ENCODE measurements around the gene WDFY3. TPM values are rescaled to one million over a fixed set of nuclear protein-coding genes. Genes with fewer than 3 reads are reported as not detected.

Gene WDFY3
- total and polyA plus RNA-seq, 2 donors (not counting 1 experiment from before 2014, with no cell fraction given): 0.05 to 0.36 TPM

DNA sequence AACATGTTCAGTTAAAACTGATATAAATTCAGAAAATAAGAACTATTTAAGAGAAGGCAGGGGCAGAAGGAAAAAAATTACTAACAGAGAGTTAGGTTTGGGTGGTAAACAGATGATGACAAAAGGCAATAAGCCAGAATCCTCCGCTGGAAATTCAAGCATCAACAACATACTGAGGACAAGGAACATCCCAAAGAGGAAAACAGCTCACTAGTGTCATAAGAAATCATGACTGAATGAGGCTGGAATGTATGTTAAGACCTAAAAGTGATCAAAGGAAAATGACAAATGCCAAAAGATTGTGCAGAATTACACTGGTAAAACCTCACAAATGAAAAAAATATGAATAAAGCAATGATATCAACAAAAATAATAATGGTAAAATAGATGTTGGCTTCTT is 88.4 kb downstream of the WDFY3 start:
- H3K27me3 Mint-ChIP-seq: no peaks in the 10 kb centered on the region
- DNase-seq: no peak
- Histone ChIP-seq H3K4me1 (ENCODE audit: control insufficient read depth in 2 of 2, insufficient read depth in 2 of 2, low read length in 2 of 2) (no peaks in the 10 kb centered on the region), H4K20me1 (ENCODE audit: control insufficient read depth, insufficient read depth, low read length, poor library complexity, severe bottlenecking) (no peaks in the 10 kb centered on the region), H3K4me3 (ENCODE audit: control extremely low read depth in 1 of 5, extremely low read depth in 1 of 5, insufficient read depth in 1 of 5, low read depth in 2 of 5, low read length in 4 of 5) (no peak overlapping the region), H3K79me2 (ENCODE audit: control insufficient read depth, insufficient read depth, low read length) (no peaks in the 10 kb centered on the region), H3K9me3 (ENCODE audit: control extremely low read depth in 1 of 3, control insufficient read depth in 2 of 3, insufficient read depth in 1 of 3, low read length in 2 of 3) (no peaks in the 10 kb centered on the region), H3K27ac (ENCODE audit: low read length in 2 of 2) (no peak overlapping the region), H3K27me3 (replicated peaks in 1 of 4; ENCODE audit: control extremely low read depth in 1 of 4, control insufficient read depth in 3 of 4, insufficient read depth in 4 of 4, low read length in 3 of 4) (no peaks in the 10 kb centered on the region), H3K4me2 (replicated peaks; ENCODE audit: low read depth, low read length, poor library complexity, severe bottlenecking) (no peak overlapping the region), H3K9ac (ENCODE audit: low read length) (no peak overlapping the region), H2AFZ (ENCODE audit: insufficient read depth, low read depth, low read length, poor library complexity, severe bottlenecking) (no peak overlapping the region), H3K36me3 (replicated peaks in 1 of 2; ENCODE audit: control extremely low read depth in 1 of 2, control insufficient read depth in 1 of 2, extremely low read depth in 1 of 2, insufficient read depth in 2 of 2, low read length in 1 of 2) (no peaks in the 10 kb centered on the region)
- H3K9me3 Mint-ChIP-seq (ENCODE audit: insufficient read depth): no peaks in the 10 kb centered on the region
- CTCF ChIA-PET: no interaction called here
- TF ChIP-seq CTCF (IDR thresholded peaks at IDR 0.05) (no peak), EZH2 (IDR thresholded peaks at IDR 0.05; ENCODE audit: borderline replicate concordance, insufficient read depth, low read depth, low read length, poor library complexity, severe bottlenecking) (no peak)
- intact Hi-C loops (cut with micrococcal nuclease): no loop called here
- no peaks in the 10 kb centered on the region for H3K4me1 Mint-ChIP-seq
- POLR2A ChIA-PET: no interaction called here
- no peak overlapping the region for H3K4me3 Mint-ChIP-seq
- H3K27ac Mint-ChIP-seq: no peak overlapping the region
- no CpG with 5 or more reads among the region's 1 CpG for WGBS (ENCODE audit: insufficient coverage)
- no peak for ATAC-seq (ENCODE audit: low read depth)

- Histone ChIP-seq H3K36me3 (replicated peaks in 1 of 2; ENCODE audit: control extremely low read depth in 1 of 2, control insufficient read depth in 1 of 2, extremely low read depth in 1 of 2, insufficient read depth in 2 of 2, low read length in 1 of 2) (no peaks in the 10 kb centered on the region), H3K4me1 (ENCODE audit: control insufficient read depth in 2 of 2, insufficient read depth in 2 of 2, low read length in 2 of 2) (no peaks in the 10 kb centered on the region), H3K4me2 (replicated peaks; ENCODE audit: low read depth, low read length, poor library complexity, severe bottlenecking) (no peak overlapping the region), H3K9me3 (ENCODE audit: control extremely low read depth in 1 of 3, control insufficient read depth in 2 of 3, insufficient read depth in 1 of 3, low read length in 2 of 3) (no peaks in the 10 kb centered on the region), H3K79me2 (ENCODE audit: control insufficient read depth, insufficient read depth, low read length) (no peaks in the 10 kb centered on the region), H3K4me3 (ENCODE audit: control extremely low read depth in 1 of 5, extremely low read depth in 1 of 5, insufficient read depth in 1 of 5, low read depth in 2 of 5, low read length in 4 of 5) (no peak overlapping the region), H3K27me3 (replicated peaks in 1 of 4; ENCODE audit: control extremely low read depth in 1 of 4, control insufficient read depth in 3 of 4, insufficient read depth in 4 of 4, low read length in 3 of 4) (no peaks in the 10 kb centered on the region), H3K27ac (ENCODE audit: low read length in 2 of 2) (no peak overlapping the region), H4K20me1 (ENCODE audit: control insufficient read depth, insufficient read depth, low read length, poor library complexity, severe bottlenecking) (no peaks in the 10 kb centered on the region), H3K9ac (ENCODE audit: low read length) (no peak overlapping the region), H2AFZ (ENCODE audit: insufficient read depth, low read depth, low read length, poor library complexity, severe bottlenecking) (no peak overlapping the region)
- ChIA-PET POLR2A (no interaction called here), CTCF (no interaction called here)
- WGBS (ENCODE audit: insufficient coverage): 90% methylated on average over 4 of the region's 5 CpGs
- Mint-ChIP-seq H3K4me3 (no peak overlapping the region), H3K4me1 (no peaks in the 10 kb centered on the region), H3K9me3 (ENCODE audit: insufficient read depth) (no peaks in the 10 kb centered on the region), H3K27me3 (no peaks in the 10 kb centered on the region), H3K27ac (no peak overlapping the region)
- TF ChIP-seq EZH2 (IDR thresholded peaks at IDR 0.05; ENCODE audit: borderline replicate concordance, insufficient read depth, low read depth, low read length, poor library complexity, severe bottlenecking) (no peak), CTCF (IDR thresholded peaks at IDR 0.05) (no peak)
- DNase-seq (no peak), ATAC-seq (ENCODE audit: low read depth) (no peak)
- intact Hi-C loops (cut with micrococcal nuclease): no loop called here
Observed at GRCh38 chr4:84877051-84877833, 89.2 kb downstream of the WDFY3 start.

Measured in B cell (primary cell).